ENCODE results near the gene PHIP. TPM values are rescaled to one million over a fixed set of nuclear protein-coding genes. Genes with fewer than 3 reads are reported as not detected.

The PHIP gene
- total and polyA plus RNA-seq, 7 donors, result 2.5 to 41.7 (median 31.6) TPM

DNA sequence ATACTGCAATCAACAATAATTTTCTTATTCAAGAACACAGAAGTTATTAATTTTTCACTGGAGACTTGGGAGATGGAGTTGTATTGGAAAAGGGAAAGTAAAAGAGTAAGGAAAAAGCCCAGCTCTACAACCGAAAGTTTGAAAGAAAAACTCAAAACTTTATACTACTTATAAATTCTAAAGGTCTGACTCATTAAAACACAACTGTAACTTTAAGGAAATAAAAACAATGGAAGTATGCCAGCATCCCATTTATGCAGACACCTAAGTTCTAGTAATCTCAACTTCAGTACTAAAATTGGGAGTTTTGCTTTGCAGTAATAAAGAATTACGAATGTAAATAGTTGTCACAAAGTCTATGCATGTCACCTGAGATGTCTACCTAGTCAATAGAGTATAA lies 130.1 kb downstream of the PHIP start:
- TF ChIP-seq POLR2AphosphoS5 (IDR thresholded peaks at IDR 0.05), result no peak
- no peak for TF ChIP-seq POLR2A (IDR thresholded peaks at IDR 0.05)
- no peak for TF ChIP-seq EP300 (IDR thresholded peaks at IDR 0.05)
- no peak for TF ChIP-seq CTCF (IDR thresholded peaks at IDR 0.05)
- DNase-seq, result no peak
- Histone ChIP-seq H3K36me3 (peaks cover 15 to 99% (median 34%) of the 10 kb centered on the region in 4 donors), H3K4me3 (no peak overlapping the region), H3K4me1 (no peaks in the 10 kb centered on the region), H3K9me3 (peaks cover 0 to 5% (median 2%) of the 10 kb centered on the region in 4 donors), H3K27me3 (no peaks in the 10 kb centered on the region), H3K27ac (no peak overlapping the region)
- WGBS, 2 donors, result 70 to 83% methylated on average over 2 of the region's 2 CpGs
- intact Hi-C loops (cut with DNase I), result no loop called here

- Histone ChIP-seq H3K27me3 (no peaks in the 10 kb centered on the region), H3K36me3 (peaks cover 16 to 99% (median 31%) of the 10 kb centered on the region in 4 donors), H3K9me3 (peaks cover 0 to 5% (median 2%) of the 10 kb centered on the region in 4 donors), H3K4me3 (no peak overlapping the region), H3K27ac (no peak overlapping the region), H3K4me1 (no peaks in the 10 kb centered on the region)
- 85% methylated on average over 2 of the region's 2 CpGs for WGBS, 2 donors
- intact Hi-C loops (cut with DNase I), result no loop called here
- TF ChIP-seq POLR2AphosphoS5 (IDR thresholded peaks at IDR 0.05) (no peak), POLR2A (IDR thresholded peaks at IDR 0.05) (no peak), CTCF (IDR thresholded peaks at IDR 0.05) (no peak), EP300 (IDR thresholded peaks at IDR 0.05) (no peak)
- no peak for DNase-seq
These were observed 130.5 kb downstream of the PHIP start for GRCh38 chr6:78947529-78947928.

GRCh38 chr6:78942446-78942845 lies 135.6 kb downstream of the PHIP start:
- Histone ChIP-seq H3K27me3 (no peaks in the 10 kb centered on the region), H3K27ac (no peak overlapping the region), H3K36me3 (peaks cover 9 to 91% (median 26%) of the 10 kb centered on the region in 4 donors), H3K4me1 (peaks cover 0 to 5% (median 0%) of the 10 kb centered on the region in 4 donors), H3K9me3 (no peaks in the 10 kb centered on the region), H3K4me3 (no peak overlapping the region)
- TF ChIP-seq POLR2AphosphoS5 (IDR thresholded peaks at IDR 0.05) (no peak), CTCF (IDR thresholded peaks at IDR 0.05) (no peak), EP300 (IDR thresholded peaks at IDR 0.05) (no peak), POLR2A (IDR thresholded peaks at IDR 0.05) (no peak)
- 93 to 97% methylated on average over 1 of the region's 1 CpG for WGBS, 2 donors
- intact Hi-C loops (cut with DNase I), result no loop called here
- DNase-seq, result no peak

DNA sequence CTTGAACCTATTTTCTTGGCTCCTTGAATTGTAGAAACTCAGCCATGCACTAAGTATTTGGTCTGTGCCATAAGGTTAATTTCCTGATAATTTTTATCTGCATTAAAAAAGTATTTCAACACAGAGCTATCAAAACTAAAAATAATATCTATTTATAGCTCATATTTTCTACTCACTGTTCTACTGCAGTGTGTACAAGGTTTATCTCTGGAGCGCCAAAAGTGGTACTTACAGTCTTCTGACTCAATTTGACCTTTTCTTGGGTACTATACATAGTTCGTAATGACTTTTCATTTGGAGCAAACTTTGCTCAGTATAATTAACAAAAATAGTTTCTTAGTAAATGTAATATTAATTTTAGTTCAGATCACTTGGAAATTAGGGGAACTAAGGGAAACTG lies 141.5 kb downstream of the PHIP start:
- Histone ChIP-seq H3K27ac (no peak overlapping the region), H3K4me3 (no peak overlapping the region), H3K4me1 (peaks cover 0 to 7% (median 0%) of the 10 kb centered on the region in 4 donors), H3K9me3 (peaks cover 0 to 5% (median 0%) of the 10 kb centered on the region in 4 donors), H3K27me3 (no peaks in the 10 kb centered on the region), H3K36me3 (peaks cover 6 to 39% (median 10%) of the 10 kb centered on the region in 4 donors)
- TF ChIP-seq CTCF (IDR thresholded peaks at IDR 0.05) (no peak), EP300 (IDR thresholded peaks at IDR 0.05) (no peak), POLR2A (IDR thresholded peaks at IDR 0.05) (no peak), POLR2AphosphoS5 (IDR thresholded peaks at IDR 0.05) (no peak)
- 97 to 99% methylated on average over 2 of the region's 2 CpGs for WGBS, 2 donors
- intact Hi-C loops (cut with DNase I), result no loop called here
- DNase-seq, result no peak

GRCh38 chr6:78935553-78935952 lies 142.5 kb downstream of the PHIP start:
- WGBS, 2 donors, result 97% methylated on average over 2 of the region's 2 CpGs

More at GRCh38 chr6:78935553-78935952, 142.5 kb downstream of the PHIP start:
- Histone ChIP-seq H3K27ac (no peak overlapping the region), H3K9me3 (peaks cover 0 to 5% (median 0%) of the 10 kb centered on the region in 4 donors), H3K4me1 (peaks cover 0 to 7% (median 0%) of the 10 kb centered on the region in 4 donors), H3K36me3 (peaks cover 0 to 30% (median 6%) of the 10 kb centered on the region in 4 donors), H3K4me3 (no peak overlapping the region), H3K27me3 (no peaks in the 10 kb centered on the region)
- intact Hi-C loops (cut with DNase I), result no loop called here
- TF ChIP-seq EP300 (IDR thresholded peaks at IDR 0.05), result no peak
- TF ChIP-seq POLR2A (IDR thresholded peaks at IDR 0.05), result no peak
- no peak for TF ChIP-seq CTCF (IDR thresholded peaks at IDR 0.05)
- TF ChIP-seq POLR2AphosphoS5 (IDR thresholded peaks at IDR 0.05), result no peak
- DNase-seq, result no peak
